ENCODE results near the gene CIRBP. TPM values are rescaled to one million over a fixed set of nuclear protein-coding genes. Genes with fewer than 3 reads are reported as not detected.

Gene CIRBP
- total and polyA plus RNA-seq, 9 of the 15 experiments (the other 6 are each of a cell fraction or from before 2014, with no cell fraction given), result 20.5 to 327 (median 176) TPM

DNA sequence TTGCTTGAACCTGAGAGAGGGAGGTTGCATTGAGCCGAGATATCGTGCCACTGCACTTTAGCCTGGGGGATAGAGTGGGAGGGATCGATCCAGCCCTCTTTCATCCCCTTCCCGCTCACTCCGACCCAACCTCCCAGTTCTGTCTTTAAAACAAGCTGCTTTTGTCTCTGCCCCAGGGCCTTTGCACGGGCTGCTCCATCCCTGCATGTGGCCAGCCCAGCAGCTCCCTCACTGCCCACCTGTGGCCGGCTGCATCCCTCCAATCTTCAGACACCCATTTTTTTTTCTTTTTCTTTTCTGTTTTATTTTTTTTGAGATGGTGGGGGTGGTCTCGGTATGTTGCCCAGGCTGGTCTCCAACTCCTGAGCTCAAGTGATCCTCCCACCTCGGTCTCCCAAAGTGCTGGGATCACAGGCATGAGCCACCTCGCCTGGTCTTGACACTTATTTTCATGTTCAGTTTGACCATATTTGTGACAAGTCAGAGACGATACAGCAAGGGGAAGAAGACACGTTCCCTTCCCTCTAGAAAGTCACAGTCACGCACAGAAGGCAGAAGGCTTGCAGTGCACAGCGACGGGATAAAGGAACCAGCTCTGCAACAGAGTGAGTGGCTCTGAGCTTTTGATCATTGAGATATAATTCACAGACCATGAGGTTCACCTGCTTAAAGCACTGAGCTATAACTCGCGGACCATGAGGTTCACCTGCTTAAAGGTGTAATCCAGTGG is 48.3 kb downstream of the CIRBP start:
- Histone ChIP-seq H3K36me3 (ENCODE audit: control insufficient read depth, insufficient read depth, low read length) (no peaks in the 10 kb centered on the region), H3K27me3 (ENCODE audit: control insufficient read depth in 2 of 2, insufficient read depth in 2 of 2, low read length in 2 of 2) (no peaks in the 10 kb centered on the region), H3K4me2 (ENCODE audit: insufficient read depth, low read length) (no peak overlapping the region), H3K4me1 (replicated peaks in 1 of 2; ENCODE audit: control insufficient read depth in 2 of 2, insufficient read depth in 2 of 2, low read length in 2 of 2) (peaks cover 2 to 65% of the 10 kb centered on the region in 2 experiments; a peak in 4 of 5 replicates), H3K27ac (ENCODE audit: extremely low read depth, low read depth, low read length) (no peak overlapping the region), H3K79me2 (ENCODE audit: control insufficient read depth, insufficient read depth, low read length) (no peaks in the 10 kb centered on the region), H3K9me3 (replicated peaks; ENCODE audit: control insufficient read depth, insufficient read depth, low read depth, low read length) (no peaks in the 10 kb centered on the region), H4K20me1 (replicated peaks; ENCODE audit: control insufficient read depth, insufficient read depth, low read length) (peaks cover 3% of the 10 kb centered on the region; the same call in 1 of the 2 replicates), H3K9me1 (ENCODE audit: control insufficient read depth, insufficient read depth, low read length) (no peaks in the 10 kb centered on the region), H3K4me3 (no peak overlapping the region), H2AFZ (ENCODE audit: low read depth, low read length) (no peak overlapping the region), H3K9ac (ENCODE audit: insufficient read depth in 1 of 2, low read depth in 2 of 2, low read length in 2 of 2) (no peak overlapping the region)
- ATAC-seq (no peak), FAIRE-seq (peak; percentile 44), DNase-seq (ENCODE audit: extremely low read depth in 1 of 4, low spot score in 3 of 4) (no peak)
- 29% methylated on average over 17 of the region's 17 CpGs for WGBS (ENCODE audit: insufficient coverage, low coverage, missing lambda C conversion rate)
- ChIA-PET POLR2A (interaction anchor here (0.5 to 1.3 kb wide), 7 partner anchors 8 to 125 kb away, joined by 3 to 5 read pairs (median 4); partner anchors contain the start of gene FAM174C), CTCF (ENCODE audit: low intra/inter-chr PET ratio) (no interaction called here)
- intact Hi-C loops (cut with micrococcal nuclease), result loop anchor here (2.0 kb wide), 1 partner anchor 55 kb away; no protein-coding TSS in a partner anchor
- BruUV-seq (replicated peaks), result no TSS peak
- in situ Hi-C loops (cut with MboI), result no loop called here
- TF ChIP-seq MBD1 (CRISPR knock-in tag; IDR thresholded peaks at IDR 0.05) (no peak), HMGN3 (IDR thresholded peaks at IDR 0.05; ENCODE audit: borderline replicate concordance, extremely low read depth, insufficient read length, low read depth, low read length) (no peak), PTBP1 (IDR thresholded peaks at IDR 0.05; ENCODE audit: low read depth, low read length) (peak; percentile 77; the same call in 1 of the 2 replicates), ZC3H4 (CRISPR knock-in tag; IDR thresholded peaks at IDR 0.05; ENCODE audit: borderline replicate concordance) (no peak), SMARCA5 (IDR thresholded peaks at IDR 0.05) (peak; percentile 86; the same call in 1 of the 2 replicates), CC2D1A (IDR thresholded peaks at IDR 0.05) (no peak), KDM1A (IDR thresholded peaks at IDR 0.05) (peak; percentile 49 to 57; a peak in 3 of 4 replicates), TEAD2 (tag; IDR thresholded peaks at IDR 0.05) (no peak), ZNF263 (CRISPR knock-in tag; IDR thresholded peaks at IDR 0.05; ENCODE audit: borderline replicate concordance) (no peak), YY1 (IDR thresholded peaks at IDR 0.05; ENCODE audit: borderline replicate concordance in 1 of 3, control insufficient read depth in 1 of 3, extremely low read depth in 1 of 3, insufficient read depth in 3 of 3, insufficient read length in 1 of 3, insufficient replicate concordance in 2 of 3, low read depth in 1 of 3, low read length in 2 of 3) (no peak), ZNF232 (CRISPR knock-in tag; IDR thresholded peaks at IDR 0.05) (no peak), ZBTB9 (CRISPR knock-in tag; IDR thresholded peaks at IDR 0.05) (no peak), BACH1 (tag; IDR thresholded peaks at IDR 0.05) (no peak), BRD9 (IDR thresholded peaks at IDR 0.05; ENCODE audit: low read depth, partially characterized antibody) (no peak), ZNF121 (CRISPR knock-in tag; conservative IDR thresholded peaks at IDR 0.05) (peak; percentile 64; the same call in 1 of the 2 replicates), GABPB1 (CRISPR knock-in tag; IDR thresholded peaks at IDR 0.05) (no peak), CTBP1 (IDR thresholded peaks at IDR 0.05; ENCODE audit: borderline replicate concordance) (no peak)
- TF ChIP-seq, protein P1, sequence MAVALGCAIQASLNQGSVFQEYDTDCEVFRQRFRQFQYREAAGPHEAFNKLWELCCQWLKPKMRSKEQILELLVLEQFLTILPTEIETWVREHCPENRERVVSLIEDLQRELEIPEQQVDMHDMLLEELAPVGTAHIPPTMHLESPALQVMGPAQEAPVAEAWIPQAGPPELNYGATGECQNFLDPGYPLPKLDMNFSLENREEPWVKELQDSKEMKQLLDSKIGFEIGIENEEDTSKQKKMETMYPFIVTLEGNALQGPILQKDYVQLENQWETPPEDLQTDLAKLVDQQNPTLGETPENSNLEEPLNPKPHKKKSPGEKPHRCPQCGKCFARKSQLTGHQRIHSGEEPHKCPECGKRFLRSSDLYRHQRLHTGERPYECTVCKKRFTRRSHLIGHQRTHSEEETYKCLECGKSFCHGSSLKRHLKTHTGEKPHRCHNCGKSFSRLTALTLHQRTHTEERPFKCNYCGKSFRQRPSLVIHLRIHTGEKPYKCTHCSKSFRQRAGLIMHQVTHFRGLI (CRISPR knock-in tag; IDR thresholded peaks at IDR 0.05), result no peak

All from K562 (cell line).